MM.1S (cell line): ENCODE results near the gene DHRS2.

ENCODE experiments used
- DNase-seq: peaks from one replicate; pipeline ENCODE4 v3.0.0-alpha.2; 2015
- H2AFZ ChIP-seq: fragments of 300-600 bp; sonication (generic); 2 replicates; pipeline ENCODE4 v1.6.0; 2016; ENCODE audit warnings: antibody characterized with exemption, low read length
- H3F3A ChIP-seq: fragments of 300-600 bp; sonication (generic); 2 replicates; pipeline ENCODE4 v1.6.1; 2016; ENCODE audit warnings: mild to moderate bottlenecking, antibody characterized with exemption, low read length, moderate library complexity, mixed read lengths; ENCODE audit not compliant: insufficient read depth
- H3K27ac ChIP-seq: fragments of 300-600 bp; sonication (generic); 2 replicates; pipeline ENCODE4 v1.5.1; 2016; ENCODE audit warnings: mild to moderate bottlenecking, low read length
- H3K27me3 ChIP-seq: fragments of 300-600 bp; sonication (generic); replicated peaks from 2 replicates; pipeline ENCODE4 v1.6.0; 2016; ENCODE audit warnings: low read length; ENCODE audit not compliant: insufficient read depth
- H3K36me3 ChIP-seq: fragments of 300-600 bp; sonication (generic); replicated peaks from 2 replicates; pipeline ENCODE4 v1.6.1; 2016; ENCODE audit warnings: mild to moderate bottlenecking, low read length, mixed read lengths; ENCODE audit not compliant: insufficient read depth
- H3K4me1 ChIP-seq: fragments of 300-600 bp; sonication (generic); 2 replicates; pipeline ENCODE4 v1.6.1; 2016; ENCODE audit warnings: low read length, mixed read lengths
- H3K4me2 ChIP-seq: fragments of 300-600 bp; sonication (generic); 2 replicates; pipeline ENCODE4 v1.6.0; 2016; ENCODE audit warnings: low read depth, low read length
- H3K4me3 ChIP-seq: fragments of 300-600 bp; sonication (generic); 2 replicates; pipeline ENCODE4 v1.5.1; 2016; ENCODE audit warnings: low read length, mixed read lengths
- H3K79me2 ChIP-seq: fragments of 300-600 bp; sonication (generic); 2 replicates; pipeline ENCODE4 v1.6.1; 2016; ENCODE audit warnings: mixed run types, low read length, mixed read lengths
- H3K9ac ChIP-seq: fragments of 300-600 bp; sonication (generic); 2 replicates; pipeline ENCODE4 v1.6.1; 2016; ENCODE audit warnings: low read length, mixed read lengths
- H3K9me2 ChIP-seq: fragments of 300-600 bp; sonication (generic); replicated peaks from 2 replicates; pipeline ENCODE4 v1.6.1; 2016; ENCODE audit warnings: mild to moderate bottlenecking, low read length, mixed read lengths; ENCODE audit not compliant: insufficient read depth
- H3K9me3 ChIP-seq: fragments of 300-600 bp; sonication (generic); replicated peaks from 2 replicates; pipeline ENCODE4 v1.6.1; 2016; ENCODE audit warnings: mild to moderate bottlenecking, low read length, mixed read lengths; ENCODE audit not compliant: insufficient read depth
- H4K20me1 ChIP-seq: fragments of 300-600 bp; sonication (generic); 2 replicates; pipeline ENCODE4 v1.6.1; 2016; ENCODE audit warnings: mild to moderate bottlenecking, low read length, moderate library complexity, mixed read lengths; ENCODE audit not compliant: insufficient read depth
- CTCF ChIP-seq: fragments of 300-600 bp; sonication (generic); IDR thresholded peaks from 2 replicates; pipeline ENCODE4 v1.5.1; 2016; ENCODE audit warnings: antibody characterized with exemption, low read length, mixed read lengths
- EZH2 ChIP-seq: fragments of 300-600 bp; sonication (generic); optimal IDR thresholded peaks from 2 replicates; pipeline ENCODE3; 2017; ENCODE audit warnings: low read depth, mild to moderate bottlenecking, antibody characterized with exemption, low read length, mixed read lengths
- EZH2phosphoT487 ChIP-seq: fragments of 300-600 bp; sonication (generic); IDR thresholded peaks from 2 replicates; pipeline ENCODE4 v1.6.1; 2018; ENCODE audit warnings: antibody characterized with exemption, low read length

Gene DHRS2

GRCh38 chr14:23629832-23630396 is 6.2 kb upstream of the DHRS2 start:
- no peak overlapping the region for H3K27ac ChIP-seq
- no peaks in the 10 kb centered on the region for H3K36me3 ChIP-seq
- H3K79me2 ChIP-seq: no peaks in the 10 kb centered on the region
- no peaks in the 10 kb centered on the region for H3F3A ChIP-seq
- no peaks in the 10 kb centered on the region for H4K20me1 ChIP-seq
- DNase-seq: no peak
- H2AFZ ChIP-seq: no peak overlapping the region
- H3K9me3 ChIP-seq: no peaks in the 10 kb centered on the region
- no peaks in the 10 kb centered on the region for H3K9me2 ChIP-seq
- H3K27me3 ChIP-seq: no peaks in the 10 kb centered on the region
- H3K4me3 ChIP-seq: no peak overlapping the region
- H3K9ac ChIP-seq: no peak overlapping the region
- H3K4me1 ChIP-seq: no peaks in the 10 kb centered on the region
- TF ChIP-seq EZH2 (no peak), CTCF (no peak), EZH2phosphoT487 (no peak)
- no peak overlapping the region for H3K4me2 ChIP-seq

GRCh38 chr14:23630687-23631086 is 5.5 kb upstream of the DHRS2 start:
- Histone ChIP-seq H3K9me2 (no peaks in the 10 kb centered on the region), H3K27ac (no peak overlapping the region), H3K27me3 (no peaks in the 10 kb centered on the region), H3K36me3 (no peaks in the 10 kb centered on the region), H3K4me3 (no peak overlapping the region), H4K20me1 (no peaks in the 10 kb centered on the region), H3K9me3 (no peaks in the 10 kb centered on the region), H3K4me2 (no peak overlapping the region), H3K79me2 (no peaks in the 10 kb centered on the region), H3K4me1 (no peaks in the 10 kb centered on the region), H3K9ac (no peak overlapping the region), H3F3A (no peaks in the 10 kb centered on the region), H2AFZ (no peak overlapping the region)
- TF ChIP-seq EZH2phosphoT487 (no peak), CTCF (no peak), EZH2 (no peak)
- DNase-seq: no peak

GRCh38 chr14:23631234-23631633 is 4.9 kb upstream of the DHRS2 start:
- H3F3A ChIP-seq: no peaks in the 10 kb centered on the region
- H3K4me3 ChIP-seq: no peak overlapping the region
- no peaks in the 10 kb centered on the region for H3K9me2 ChIP-seq
- no peaks in the 10 kb centered on the region for H3K27me3 ChIP-seq
- TF ChIP-seq EZH2phosphoT487 (no peak), CTCF (no peak), EZH2 (no peak)
- no peak overlapping the region for H3K9ac ChIP-seq
- no peak overlapping the region for H2AFZ ChIP-seq
- H3K36me3 ChIP-seq: no peaks in the 10 kb centered on the region
- no peak overlapping the region for H3K27ac ChIP-seq
- H4K20me1 ChIP-seq: no peaks in the 10 kb centered on the region
- no peak for DNase-seq
- no peaks in the 10 kb centered on the region for H3K79me2 ChIP-seq
- H3K4me2 ChIP-seq: no peak overlapping the region
- H3K4me1 ChIP-seq: no peaks in the 10 kb centered on the region
- H3K9me3 ChIP-seq: no peaks in the 10 kb centered on the region
